ENCODE measurements around the gene ARHGEF37.
"Not testable (repeated sequence)": the region's sequence is repeated elsewhere in the genome, so short reads cannot be mapped to it uniquely, and the experiment has no call there.

The ARHGEF37 gene, protein sequence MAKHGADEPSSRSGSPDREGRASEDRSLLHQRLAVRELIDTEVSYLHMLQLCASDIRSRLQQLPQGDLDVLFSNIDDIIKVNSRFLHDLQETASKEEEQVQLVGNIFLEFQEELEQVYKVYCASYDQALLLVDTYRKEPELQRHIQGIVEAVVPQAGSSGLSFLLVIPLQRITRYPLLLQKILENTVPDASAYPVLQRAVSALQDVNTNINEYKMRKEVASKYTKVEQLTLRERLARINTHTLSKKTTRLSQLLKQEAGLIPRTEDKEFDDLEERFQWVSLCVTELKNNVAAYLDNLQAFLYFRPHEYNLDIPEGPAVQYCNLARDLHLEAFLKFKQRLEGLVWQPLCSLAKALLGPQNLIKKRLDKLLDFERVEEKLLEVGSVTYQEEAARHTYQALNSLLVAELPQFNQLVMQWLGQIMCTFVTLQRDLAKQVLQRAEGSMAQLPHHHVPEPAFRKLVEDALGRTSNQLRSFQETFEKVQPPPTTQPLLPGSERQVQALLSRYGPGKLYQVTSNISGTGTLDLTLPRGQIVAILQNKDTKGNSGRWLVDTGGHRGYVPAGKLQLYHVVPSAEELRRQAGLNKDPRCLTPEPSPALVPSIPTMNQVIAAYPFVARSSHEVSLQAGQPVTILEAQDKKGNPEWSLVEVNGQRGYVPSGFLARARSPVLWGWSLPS

DNA sequence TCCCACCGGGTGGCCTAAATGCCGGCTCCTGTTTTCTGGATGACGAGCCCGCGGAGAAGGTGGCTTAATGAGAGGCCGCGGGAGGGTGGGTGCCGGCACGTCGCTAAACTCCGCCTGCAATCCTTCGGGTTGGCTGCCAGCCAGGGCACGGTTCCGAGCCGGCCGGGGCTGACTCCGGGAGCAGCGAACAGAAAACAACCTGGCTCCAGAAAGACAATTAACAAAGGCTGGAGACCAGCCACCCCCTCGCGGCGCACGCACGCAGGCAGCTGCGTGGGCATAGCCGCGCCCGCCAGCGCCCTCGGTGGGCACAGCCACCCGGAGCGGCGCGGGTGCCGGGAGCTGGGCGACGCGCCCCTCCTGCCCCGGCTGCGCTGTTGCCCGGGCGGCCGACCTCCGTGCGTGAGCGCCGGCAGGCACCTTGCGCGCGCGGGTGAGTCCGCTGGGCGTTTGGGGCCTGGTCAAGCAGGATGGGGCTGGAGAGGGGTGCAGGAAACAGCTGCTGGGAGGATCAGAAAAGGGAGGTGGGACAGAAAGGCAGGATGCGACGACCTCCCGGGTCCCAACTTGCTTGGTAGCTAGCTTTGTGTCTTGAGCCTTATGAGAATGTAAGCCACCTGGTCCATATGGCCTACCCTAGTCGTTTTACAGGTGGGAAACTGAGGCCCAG, at the start of gene ARHGEF37:
Gene ARHGEF37 (plus strand): TSS at position 307 of the 670 bp plus-strand sequence. CDS start 16,272 bp downstream, outside the sequence.
- DNase-seq = peak; percentile 17 to 48 (median 24)

DNA sequence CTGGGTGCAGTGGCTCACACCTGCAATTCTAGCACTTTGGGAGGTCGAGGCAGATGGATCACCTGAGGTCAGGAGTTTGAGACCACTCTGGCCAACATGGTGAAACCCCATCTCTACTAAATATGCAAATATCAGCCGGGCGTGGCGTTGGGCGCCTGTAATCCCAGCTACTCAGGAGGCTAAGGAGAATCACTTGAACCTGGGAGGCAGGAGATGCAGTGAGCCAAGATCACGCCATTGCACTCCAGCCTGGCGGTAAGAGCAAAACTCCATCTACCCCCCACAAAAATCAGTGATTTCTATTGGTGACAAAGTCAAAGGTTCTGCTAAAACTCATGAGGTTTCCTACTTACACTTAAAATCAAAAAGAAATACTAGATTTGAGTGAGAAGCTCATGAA, 48.9 kb upstream of the ARHGEF37 start:
- DNase-seq = no peak

DNA sequence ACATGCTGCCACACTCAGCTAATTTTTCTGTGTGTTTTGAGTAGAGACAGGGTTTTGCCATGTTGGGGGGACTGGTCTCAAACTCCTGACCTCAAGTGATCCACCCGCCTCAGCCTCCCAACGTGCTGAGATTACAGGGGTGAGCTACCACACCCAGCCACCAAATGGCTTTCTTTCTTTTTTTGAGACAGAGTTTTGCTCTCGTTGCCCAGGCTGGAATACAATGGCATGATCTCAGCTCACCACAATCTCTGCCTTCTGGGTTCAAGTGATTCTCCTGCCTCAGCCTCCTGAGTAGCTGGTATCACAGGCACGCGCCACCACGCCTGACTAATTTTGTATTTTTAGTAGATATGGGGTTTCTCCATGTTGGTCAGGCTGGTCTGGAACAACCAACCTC, 45.5 kb upstream of the ARHGEF37 start:
- DNase-seq = not testable (repeated sequence)

DNA sequence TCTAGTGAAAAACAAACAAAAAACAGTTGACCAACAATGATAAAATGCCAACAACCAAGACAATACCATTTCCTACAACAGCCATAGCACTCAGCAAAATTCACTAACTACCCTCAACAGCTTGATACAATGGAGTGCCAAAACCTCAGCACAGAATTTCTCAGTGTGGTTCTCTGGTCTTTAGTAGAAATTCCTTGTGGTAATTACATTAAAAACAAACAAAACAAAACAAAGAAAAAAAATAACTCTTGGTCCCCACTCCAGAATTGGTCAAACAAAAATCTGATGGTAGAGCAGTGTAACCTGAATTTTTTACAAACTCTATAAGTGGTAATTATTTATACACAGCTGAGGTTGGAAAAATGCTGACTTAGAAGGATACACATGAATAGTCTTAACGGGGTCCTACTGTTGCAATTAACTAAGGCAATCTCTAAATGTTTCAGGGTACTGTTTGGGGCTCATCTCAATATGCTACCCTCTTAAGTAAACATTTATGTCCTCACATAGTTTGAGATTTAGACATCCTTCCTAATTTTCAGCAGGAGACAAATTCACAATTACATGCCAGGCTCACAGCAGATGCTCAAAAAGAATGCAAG, 43.8 kb upstream of the ARHGEF37 start:
- DNase-seq = no peak

DNA sequence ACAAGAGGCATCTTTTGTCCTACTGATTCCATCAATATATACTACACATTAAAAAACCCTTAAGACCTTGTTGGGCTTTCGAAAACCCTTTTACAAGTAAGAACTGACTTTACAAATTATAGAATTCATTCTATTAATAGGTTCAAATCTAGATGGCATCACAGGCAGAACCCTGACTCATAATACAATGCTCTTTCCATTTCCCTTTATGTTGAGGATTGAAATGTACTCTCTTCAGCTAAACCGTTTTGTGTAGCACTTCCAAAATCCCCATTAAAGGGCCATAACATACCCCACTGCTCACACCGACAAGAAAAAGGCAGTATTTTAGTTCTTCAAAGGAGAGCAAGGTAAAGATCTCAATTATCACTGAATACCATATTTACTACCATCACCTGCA, 41.2 kb upstream of the ARHGEF37 start:
- DNase-seq = no peak

DNA sequence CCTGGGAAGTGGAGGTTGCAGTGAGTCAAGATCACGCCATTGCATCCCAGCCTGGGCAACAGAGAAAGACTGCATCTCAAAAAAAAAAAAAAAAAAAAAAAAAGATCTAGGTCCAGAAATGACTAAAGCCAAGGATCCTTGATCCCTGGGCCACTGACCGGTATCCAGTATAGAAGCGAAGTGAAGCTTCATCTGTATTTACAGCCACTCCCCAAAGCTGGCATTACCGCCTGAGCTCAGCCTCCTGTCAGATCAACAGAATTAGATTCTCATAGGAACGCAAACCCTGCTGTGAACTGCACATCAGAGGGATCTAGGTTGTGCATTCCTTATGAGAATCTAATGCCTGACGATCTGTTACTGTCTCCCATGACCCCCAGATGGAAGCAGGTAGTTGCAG, 39.4 kb upstream of the ARHGEF37 start:
- DNase-seq = no peak

DNA sequence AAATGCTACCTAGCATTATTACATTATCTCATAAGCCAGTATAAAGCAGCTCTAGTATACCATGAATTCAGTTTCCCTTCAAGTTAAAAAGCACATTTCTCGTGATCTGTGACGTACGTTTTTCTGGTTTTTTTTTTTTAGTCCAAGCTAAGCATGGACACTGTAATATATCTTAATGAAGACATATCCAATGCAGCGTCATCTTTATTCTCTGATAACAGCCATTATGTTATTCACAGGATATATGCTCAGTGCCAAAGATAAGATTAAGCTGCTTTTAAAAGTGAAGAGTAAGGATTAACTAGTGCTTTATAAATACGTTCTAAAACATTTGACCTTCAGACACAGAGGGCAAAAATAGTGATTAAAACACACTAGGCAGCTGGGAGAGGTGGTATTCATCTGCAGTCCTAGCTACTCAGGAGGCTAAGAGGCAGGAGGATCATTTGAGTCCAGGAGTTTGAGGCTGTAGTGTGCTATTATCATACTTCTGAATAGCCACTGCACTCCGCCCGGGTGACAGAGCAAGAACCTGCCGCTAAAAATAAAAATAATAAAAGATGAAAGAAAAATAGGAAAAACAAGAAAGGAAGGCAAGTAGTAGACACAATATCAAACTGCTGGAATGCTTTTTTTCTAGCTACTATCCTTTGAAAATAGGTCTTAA, 37.8 kb upstream of the ARHGEF37 start:
- no peak for DNase-seq

DNA sequence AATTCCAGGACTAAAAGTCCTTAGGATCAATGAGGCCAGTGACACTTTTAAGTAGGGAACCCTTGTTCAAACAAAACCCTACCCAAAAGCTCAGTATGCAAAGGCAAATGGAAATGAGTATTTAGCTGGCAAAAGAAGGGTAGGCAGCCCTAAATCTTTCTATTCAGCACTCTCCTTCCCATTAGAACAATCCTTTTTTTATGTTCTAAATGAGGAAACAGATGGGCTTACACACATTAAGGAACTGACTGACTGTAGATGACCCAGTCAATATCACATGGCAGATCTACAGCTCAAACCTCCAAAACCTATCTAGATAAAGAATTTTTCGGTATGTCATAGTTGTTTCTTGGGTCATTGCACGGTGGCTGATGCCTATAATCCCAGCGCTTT, 37.3 kb upstream of the ARHGEF37 start:
- no peak for DNase-seq

DNA sequence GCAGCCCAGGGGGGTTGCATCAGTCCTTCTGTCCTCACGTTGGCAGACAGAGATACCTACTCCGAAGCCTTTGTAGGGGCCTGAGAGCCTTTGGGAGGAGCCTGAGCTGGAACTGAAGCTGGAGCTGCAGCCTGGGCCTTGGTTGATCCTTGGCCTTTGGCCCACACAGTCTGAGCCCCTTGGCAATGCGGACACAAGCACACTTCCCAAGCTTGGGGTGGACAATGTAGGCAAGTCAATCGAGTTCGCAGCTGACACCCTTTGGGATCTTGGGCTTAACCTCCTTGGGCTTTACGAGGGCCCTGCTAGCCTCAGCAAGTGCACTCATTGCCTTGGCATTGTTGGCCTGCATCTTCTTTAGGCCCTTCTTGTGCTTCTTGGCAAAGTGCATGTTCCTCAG, 36.0 kb upstream of the ARHGEF37 start:
- no peak for DNase-seq

DNA sequence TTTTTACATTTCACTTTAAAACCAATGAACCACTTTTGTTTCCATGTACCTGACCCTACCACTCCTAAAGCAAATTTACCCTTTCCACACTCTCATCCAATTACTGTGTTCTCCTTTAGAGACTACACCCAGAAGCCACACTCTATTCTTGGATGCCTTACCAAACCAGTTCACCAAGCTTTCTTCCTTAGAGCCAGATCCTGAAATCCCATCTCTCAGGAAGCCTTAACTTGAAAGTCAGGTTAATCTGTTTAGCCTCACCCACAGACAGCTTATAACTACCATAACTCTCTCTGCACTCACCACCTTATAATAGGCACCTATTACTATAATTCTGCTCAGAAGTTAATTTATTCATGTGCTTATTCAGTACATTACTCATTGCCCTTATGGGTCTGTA, 34.3 kb upstream of the ARHGEF37 start:
- DNase-seq = no peak

DNA sequence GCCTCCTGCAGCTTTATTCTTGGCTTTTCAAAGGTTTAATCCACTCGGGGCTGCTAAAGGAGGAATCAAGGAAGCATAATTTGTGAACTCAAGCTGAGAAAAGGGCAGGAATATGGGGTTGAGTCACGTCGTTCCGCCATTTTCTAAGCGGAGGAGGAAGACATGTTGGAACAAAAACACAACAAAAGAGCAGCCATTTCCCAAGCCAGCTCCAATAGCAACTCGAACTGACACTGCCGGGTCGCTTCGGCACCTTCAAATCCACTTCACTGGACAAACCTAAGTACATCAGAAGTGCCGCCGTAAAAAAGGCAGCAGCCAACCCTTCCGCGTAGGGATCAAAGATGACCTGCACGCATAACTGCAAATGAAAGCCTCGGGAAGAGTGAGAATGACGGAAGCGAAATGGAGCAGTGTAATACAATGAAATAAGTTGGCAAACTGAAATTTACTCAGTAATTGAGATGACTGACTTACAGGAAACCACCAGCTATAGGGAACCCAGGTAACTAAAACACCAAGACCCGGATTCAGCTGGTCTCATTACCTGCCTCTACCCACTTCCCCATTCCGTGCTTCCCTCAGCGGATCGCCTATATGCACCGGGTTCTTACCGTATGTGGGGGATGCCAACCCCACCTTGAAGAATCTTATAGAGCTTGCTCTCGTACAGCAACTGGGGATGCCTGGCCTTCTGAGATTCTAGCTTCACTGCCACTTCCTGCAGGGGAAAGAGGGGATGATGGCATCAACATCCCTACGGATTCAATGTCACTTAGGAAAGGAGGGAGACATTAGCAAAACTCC, 31.6 kb upstream of the ARHGEF37 start:
- peak; percentile 12 to 62 (median 32) for DNase-seq

DNA sequence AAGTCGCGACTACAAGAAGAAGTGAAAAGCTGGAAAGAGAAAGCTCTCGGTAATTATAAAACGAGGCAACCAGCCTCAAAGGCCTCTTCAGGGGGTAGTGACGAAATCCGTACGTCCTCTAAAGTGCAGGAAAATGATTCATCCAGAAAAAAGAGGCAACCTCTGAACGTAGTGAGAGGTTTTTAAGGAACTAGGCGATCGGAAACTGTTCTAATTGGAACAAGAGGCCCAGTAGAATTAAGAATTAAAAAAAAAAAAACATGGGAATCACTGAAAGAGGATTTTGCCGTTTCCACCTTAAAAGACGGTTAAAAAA, 31.1 kb upstream of the ARHGEF37 start:
- peak in 1 of 6 experiments; percentile 55 for DNase-seq

DNA sequence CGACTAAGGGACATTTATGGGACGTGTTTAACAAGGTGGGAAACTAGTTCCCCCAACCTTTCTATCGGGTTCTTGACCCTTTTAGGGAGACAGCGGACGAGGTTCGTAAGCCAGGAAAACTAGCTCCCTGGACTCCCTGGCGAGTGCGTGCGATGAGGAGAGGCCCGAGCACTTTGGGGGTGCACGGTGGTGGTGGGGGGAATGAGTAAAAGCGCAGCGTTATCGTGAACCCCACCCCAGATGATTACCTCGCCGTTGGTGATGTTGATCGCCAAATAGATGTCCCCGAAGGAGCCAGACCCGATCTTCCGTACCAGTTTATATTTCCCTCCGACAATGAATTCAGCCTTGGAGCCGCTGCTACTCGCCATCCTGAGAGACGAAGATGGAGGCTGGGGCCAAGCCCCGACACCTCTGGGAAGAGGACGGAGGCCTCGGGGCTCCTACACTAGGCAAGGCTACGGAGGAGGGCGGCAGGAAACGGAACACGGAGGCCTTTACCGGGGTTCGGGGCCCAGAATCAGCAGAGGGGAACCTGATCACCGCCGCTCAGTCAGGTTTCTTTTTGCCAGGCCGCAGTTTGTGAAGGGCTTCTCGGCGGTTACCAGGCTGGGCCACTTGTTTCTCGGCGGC, 30.6 kb upstream of the ARHGEF37 start:
- peak in 3 of 6 experiments; percentile 49 to 67 (median 55) for DNase-seq

DNA sequence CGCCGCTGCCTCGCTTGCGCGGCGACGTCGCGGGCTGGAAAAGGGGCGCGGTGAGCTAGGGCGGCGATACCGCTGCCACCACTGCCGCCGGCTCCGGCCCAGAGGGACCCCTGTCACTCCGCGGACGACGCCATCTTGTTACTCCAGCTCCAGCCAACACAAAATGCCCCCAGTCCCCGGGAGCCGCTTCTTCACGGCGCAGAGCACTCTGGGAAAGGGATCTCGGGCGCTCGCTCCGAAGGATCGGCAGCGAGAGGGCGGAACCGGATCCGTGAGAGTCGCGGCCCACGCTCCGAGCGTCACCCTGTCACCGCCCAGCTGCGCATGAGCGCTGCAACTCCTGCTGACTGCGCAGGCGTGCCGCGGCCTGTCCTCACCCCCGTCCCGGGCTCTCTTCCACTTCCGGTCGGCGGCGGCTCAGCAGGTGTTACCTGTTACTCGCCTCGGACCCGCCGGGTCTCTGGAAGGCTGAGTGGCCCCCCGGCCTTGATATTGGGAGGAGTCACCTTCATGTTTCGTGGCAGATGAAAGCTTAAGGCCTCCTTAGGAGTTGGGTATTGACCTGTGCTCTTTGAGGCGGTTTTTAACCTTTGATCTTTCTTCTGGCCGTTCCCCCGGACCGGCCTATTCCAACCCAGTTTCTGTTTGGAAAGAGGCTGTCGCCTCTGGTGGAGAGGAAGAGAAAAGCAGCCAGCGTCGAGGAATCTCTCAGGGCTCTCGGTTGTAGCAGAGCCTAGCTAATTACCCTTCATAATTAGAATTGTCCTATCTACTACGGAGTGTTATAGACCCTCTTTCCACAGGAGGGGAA, 29.9 kb upstream of the ARHGEF37 start, which contains the start of gene CSNK1A1:
Gene CSNK1A1 (minus strand): TSS at position 213 of the 811 bp plus-strand sequence. CDS start 475 bp downstream, outside the sequence.
- DNase-seq = peak; percentile 96 to 98 (median 97)

DNA sequence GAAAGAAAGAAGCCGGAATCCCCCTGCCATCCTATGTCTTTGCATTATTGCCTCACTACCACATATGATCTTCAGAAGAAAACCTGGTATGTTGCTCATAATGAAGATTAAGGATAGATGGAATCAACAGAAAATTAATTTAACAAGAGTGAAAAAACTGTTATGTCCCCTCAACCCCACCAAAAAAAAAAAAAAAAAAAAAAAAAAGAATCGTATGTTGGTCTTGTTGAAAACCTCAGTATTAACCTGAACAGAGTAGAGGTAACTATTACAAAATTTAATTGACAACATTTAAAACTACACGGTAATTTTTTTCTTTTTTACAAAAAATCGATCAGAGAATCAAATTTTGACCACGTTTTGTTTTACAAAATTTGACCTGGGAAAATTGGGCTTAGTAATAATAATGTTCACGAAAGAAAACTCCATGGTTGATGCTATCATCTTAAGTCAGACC, 29.2 kb upstream of the ARHGEF37 start:
- no peak for DNase-seq

DNA sequence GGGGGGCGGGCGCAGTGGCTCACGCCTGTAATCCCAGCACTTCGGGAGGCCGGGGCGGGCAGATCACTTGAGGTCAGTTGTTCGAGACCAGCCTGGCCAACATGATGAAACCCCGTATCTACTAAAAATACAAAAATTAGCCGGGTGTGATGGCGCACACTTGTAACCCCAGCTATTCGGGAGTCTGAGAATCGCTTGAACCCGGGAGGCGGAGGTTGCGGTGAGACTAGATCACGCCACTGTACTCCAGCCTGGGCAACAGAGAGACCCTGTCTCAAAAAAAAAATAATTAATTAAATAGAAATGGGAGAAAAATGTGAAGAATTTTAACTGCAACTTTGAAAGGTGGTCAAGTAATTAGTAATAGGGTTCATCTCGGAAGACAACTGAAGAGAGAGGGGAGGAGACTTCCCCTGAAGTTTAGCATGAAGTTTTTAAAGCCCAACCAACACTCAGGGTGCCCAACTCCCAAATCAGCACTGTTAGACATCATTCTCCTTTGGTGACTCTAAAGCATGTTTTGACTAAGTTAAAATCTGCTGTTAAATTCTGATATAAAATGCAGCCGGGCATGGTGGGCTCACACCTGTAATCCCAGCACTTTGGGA, 28.6 kb upstream of the ARHGEF37 start:
- DNase-seq = no peak

DNA sequence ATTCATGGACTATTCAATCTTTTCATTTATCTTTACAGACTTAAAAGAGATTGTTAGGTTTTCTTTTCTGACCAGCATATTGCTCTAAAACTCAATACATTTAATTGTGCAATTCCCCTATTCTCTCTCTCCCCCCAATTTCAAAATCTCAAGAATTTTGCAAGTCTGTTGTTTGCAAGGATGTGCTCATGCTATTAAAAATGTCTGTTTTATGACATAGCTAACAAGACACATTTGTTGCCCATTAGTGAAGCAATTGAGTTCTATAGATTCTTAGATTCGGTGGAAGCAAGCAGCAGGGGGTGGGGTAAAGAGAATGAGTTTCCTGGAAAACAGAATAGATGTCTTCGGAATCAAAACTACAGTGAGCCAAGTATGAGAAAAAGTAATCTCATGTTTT, 21.6 kb upstream of the ARHGEF37 start:
- DNase-seq = no peak

DNA sequence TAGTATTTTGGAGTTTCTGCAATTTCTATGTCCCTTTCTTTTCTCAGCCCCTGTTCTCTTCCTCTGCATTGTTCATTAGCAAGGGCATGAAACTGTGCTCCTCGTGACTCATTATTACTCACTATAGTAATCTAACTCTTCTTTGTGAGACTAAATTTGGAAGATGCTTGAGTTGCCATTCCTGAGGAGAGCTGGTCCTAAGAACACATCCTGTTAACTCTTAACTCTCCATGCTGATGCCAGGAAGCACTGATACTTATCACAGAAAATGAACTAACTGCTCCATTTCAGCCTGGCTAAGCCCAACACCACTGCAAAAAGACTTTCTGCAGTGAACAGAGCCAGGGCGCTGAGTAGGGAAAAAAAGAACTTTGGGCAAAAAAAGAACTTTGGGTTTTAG, 19.4 kb upstream of the ARHGEF37 start:
- no peak for DNase-seq

DNA sequence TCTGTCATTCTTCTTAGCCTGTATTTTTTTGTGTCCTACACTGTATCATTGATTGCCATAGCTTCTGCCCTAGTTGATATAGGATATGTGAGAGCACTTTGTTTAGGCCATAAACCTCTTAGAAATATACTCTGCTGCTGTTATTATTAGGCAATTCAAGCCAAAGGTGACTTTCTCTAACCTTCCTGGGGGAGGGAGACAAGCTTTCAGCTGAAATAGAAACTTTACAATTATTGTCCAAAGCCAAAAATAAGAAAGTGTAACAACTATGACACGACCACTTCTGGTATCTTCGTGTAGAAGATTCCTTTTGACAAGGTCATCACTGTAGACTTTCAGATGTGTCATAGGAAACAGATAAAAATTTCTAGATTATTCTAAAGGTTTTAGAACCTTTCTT, 17.8 kb upstream of the ARHGEF37 start:
- DNase-seq = no peak

All from stimulated activated naive CD4-positive, alpha-beta T cell (primary cell).